HG02970 (cell line): ENCODE results near the gene RHOBTB3.
"Not testable (repeated sequence)": the region's sequence is repeated elsewhere in the genome, so short reads cannot be mapped to it uniquely, and the experiment has no call there.

ENCODE experiments used
- ATAC-seq: cut with Tn5 transposase; IDR thresholded peaks from one replicate; pipeline ENCODE4 v1.9.1; 2021; ENCODE audit warnings: mild to moderate bottlenecking, moderate library complexity, moderate number of reproducible peaks; ENCODE audit not compliant: unreplicated experiment, low FRiP score

RHOBTB3 gene

DNA sequence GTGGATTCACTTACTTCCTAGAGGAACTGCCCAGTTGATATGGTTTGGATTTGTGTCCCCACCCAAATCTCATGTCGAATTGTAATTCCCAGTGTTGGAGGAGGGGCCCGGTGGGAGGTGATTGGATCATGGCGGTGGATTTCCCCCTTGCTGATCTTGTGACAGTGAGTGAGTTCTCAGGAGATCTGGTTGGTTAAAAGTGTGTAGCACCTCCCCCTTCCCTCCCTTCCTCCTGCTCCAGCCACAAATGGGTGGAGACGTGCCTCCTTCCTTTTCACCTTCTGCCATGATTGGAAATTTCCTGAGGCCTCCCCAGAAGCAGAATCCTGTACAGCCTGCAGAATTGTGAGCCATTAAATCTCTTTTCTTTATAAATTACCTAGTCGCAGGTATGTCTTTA, 17.9 kb upstream of the RHOBTB3 start:
- ATAC-seq = not testable (repeated sequence)

DNA sequence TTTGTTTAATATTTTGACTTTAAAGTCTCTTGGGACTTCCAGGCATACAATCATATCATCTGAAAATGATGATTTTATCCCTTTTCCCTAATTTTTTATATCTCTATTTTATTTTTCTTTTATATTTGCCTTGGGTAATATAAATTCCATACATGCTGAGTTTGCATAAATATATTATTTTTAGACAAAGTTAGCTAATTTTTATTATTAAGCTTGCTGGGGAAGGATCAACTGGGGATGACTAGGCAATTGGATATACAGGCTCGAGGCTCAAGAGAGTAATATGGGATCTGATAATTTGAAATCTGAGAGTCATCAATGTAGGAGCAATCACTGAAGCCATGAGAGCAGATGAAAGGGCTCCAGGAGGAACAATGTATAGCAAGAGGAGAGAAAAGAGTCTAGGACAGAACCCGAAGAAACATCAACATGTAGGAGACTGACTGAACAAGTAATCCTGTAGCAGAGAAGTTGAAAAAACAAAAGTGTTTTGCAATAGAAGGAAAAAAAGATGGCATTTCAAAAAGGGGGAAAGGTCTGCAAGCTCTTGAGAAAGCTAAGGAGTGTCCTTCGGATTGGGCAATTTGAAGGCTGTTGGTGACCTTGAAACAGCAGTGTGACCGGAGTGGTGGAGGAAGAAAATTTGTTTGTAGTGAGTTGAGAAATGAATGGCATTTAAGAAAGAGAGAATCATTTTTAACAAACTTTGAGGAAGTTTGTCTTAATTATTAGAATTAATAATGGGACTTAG, 17.0 kb upstream of the RHOBTB3 start:
- ATAC-seq = no peak

DNA sequence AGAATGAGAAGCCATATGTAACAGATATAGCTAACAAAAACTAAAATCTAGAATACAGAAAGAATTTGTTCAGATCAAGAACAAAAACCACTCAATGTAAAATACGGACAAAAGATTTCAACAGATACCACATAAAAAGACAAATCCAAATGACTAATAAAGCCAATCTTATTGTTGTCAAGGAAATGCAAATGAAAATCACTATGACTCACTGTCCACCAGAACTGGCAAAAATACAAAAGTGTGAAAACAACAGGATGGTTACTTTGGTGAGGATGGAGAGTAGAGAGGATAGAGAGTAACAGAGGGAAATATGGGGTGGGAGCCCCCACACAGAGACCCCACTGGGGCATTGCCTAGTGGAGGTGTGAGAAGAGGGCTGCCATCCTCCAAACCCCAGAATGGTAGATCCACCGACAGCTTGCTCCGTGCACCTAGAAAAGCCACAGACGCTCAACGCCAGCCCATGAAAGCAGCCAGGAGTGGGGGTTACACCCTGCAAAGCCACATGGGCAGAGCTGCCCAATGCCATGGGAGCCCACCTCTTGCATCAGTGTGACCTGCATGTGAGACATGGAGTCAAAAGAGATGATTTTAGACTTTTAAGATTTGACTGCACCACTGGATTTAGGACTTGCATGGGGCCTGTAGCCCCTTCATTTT, 15.2 kb upstream of the RHOBTB3 start:
- no peak for ATAC-seq

DNA sequence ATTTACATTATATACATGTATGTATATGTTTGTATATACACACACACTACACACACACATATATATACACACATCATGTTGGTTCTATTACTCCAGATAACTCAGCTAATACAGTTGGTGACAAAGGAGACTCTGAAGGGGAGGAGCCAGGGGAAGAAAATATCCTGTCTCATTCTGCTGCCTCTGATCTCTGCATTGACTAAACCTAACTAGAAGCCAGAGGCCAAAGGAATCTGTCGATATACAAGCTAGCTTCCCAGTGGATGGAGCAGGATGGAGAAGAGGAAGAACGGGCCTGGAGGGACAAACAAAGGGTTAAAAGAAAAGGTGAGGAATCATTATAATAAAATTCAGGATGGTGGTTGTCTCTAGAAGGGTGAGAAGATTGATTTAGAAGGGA, 13.7 kb upstream of the RHOBTB3 start:
- no peak for ATAC-seq

- no peak for ATAC-seq
Measured at GRCh38 chr5:95718203-95718602, 12.9 kb upstream of the RHOBTB3 start.

GRCh38 chr5:95718738-95719137, 12.4 kb upstream of the RHOBTB3 start:
- ATAC-seq = no peak

GRCh38 chr5:95720094-95720786, 10.9 kb upstream of the RHOBTB3 start:
- ATAC-seq = no peak

GRCh38 chr5:95721582-95722295, 9.4 kb upstream of the RHOBTB3 start:
- no peak for ATAC-seq

DNA sequence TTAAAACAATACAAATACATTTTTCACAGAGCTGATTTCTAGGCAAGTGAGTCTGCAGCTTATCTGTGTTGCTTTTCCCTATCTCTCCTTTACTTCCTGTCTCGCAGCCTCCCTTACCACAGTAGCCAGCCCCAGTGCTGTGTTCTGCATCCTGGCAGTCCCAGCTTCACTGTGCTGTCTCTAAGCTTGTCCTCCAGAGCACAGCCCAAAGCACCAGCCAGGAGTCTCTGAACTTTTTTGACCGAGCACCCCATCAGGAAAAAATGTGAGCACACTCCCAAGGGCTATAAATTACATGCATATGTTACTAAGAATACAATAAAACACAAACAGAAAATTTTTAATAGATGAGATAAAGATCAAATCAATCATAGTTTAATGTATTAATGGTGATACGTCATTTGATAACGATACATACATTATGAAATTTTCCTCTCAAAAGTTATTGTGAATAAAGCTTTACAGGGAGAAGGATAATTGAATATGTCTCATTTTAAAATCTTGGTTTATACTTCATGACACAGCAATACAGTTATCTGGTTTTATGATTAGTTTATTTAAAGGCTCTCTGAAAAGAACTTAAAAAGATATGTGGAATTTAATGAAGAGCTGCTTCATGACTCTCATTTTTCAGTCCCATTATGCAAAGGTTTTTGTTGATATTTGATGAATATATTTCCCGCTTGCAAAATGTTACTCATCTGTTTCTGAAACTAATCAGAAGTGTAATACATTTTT, 7.3 kb upstream of the RHOBTB3 start:
- ATAC-seq = no peak

GRCh38 chr5:95725071-95725820, 5.9 kb upstream of the RHOBTB3 start:
- ATAC-seq = no peak

DNA sequence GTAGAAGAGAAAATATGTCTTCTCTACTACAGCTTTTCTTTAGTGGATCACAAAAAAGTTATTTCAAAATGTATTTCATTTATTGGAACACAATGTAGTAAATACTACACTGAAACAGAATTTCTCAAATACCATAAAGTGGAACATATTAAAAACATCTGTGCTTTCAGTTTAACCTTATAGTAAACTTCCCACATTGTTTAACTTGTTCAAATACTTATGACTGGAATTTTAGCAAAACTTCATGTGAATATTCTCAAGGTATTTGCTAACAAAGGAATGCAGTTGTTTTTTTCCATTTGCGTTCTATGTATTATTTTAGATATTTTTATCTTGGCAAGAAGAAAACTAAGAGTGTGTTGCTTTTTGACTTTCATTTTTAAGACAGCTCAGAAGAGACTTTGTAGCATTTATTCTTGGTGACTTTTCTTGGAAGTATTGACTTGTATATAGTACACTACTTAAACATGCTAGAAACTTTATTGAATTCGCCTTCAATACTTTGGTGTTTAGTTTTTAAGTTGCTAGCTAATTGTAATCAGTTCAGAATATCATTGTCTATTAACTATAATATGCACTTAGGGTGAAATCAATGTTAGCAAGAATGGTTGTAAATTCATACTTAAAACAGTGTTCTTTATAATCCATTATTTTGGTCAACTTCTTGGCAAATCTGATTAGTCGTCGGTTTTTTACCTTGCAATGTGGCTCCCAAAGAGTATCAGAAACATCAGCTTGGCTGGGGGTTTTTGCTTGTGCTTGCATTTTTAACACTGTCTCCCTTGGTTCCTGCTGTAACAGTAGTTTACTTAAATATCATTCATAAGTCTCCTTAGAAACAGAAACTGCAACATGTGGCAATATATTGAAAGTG, 5.0 kb upstream of the RHOBTB3 start:
- no peak for ATAC-seq

GRCh38 chr5:95726811-95727763, 4.0 kb upstream of the RHOBTB3 start:
- no peak for ATAC-seq

DNA sequence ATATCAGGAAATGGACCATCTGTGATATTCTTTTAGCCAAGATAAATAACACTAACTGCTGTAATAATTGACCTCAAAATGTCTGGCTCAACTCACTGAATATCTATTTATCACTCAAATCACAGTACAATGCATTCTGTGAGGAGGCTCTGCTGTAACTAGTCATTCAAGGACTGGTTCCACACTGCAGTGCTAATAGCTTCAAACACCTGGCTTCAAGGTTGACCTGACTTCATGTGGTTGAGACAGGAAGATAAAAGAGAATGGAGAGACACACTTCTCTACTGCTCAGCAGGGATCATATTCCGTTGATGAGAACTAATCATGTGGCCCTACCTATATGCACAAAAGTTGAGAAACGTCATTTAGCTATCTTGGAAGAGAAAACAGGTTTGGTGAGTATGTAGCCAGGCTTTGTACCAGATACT, 3.4 kb upstream of the RHOBTB3 start:
- ATAC-seq = no peak

DNA sequence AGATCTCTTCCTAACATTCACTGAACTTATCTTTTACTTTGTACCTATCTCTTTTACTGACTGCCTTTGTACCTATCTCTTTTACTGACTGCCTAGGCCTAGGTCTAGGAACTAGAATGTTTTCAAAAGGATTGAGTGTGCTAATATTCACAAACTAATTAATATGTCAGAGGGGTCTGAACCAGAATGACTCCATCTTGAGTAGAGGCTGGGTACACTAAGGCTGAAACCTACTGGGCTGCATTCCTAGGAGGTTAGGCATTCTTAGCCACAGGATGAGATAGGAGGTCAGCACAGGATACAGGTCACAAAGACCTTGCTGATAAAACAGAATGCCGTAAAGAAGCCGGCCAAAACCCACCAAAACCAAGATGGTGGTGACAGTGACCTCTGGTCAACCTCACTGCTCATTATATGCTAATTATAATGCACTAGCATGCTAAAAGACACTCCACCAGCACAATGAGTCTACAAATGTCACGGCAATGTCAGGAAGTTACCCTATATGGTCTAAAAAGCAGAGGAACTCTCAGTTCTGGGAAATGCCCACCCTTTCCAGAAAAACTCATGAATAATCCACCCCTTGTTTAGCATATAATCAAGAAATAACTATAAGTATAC, 2.5 kb upstream of the RHOBTB3 start:
- no peak for ATAC-seq

DNA sequence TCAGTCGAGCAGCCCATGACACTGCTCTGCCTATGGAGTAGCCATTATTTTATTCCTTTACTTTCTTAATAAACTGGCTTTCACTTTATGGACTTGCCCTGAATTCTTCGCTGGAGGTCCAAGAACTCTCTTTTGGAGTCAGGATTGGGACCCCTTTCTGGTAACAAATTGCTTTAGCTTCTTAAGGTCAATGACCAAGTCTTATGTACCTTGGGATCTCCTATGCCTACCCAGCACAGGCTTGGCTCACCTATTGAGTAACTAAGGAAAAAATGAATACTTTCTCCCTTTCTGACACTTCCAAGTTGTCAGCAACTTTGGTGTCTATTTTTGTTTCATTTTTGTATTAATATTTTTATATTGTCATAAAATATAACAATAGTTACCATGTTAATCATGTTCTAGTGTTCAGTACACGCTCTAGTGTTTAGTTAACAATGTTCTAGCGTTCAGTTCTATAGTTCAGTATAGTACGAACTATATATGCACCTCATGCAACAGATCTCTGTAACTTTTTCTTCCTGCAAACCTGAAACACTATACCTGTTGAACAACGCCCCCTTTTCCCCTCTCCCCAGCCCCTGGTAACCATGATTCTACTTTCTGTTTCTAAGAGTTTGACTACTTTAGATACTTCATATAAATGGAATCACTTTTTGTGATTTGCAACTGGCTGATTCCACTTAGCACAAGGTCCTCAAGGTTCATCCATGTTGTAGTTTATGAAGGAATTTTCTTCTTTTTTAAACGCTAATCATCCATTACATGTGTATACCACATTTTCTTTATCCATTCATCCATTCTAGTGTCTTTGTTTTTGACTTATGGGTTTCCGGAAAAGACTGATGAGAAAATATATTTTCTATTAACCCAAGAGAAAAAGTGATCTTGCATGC, 1.8 kb upstream of the RHOBTB3 start:
- no peak for ATAC-seq
